Activated naive CD4-positive, alpha-beta T cell treated with anti-CD3 and anti-CD28 coated beads, Interleukin-2, amount 10 ng/mL, durations not matched to agents 7 days and 5 days (primary cell): ENCODE results near the gene CSHL1.
"Not testable (repeated sequence)": the region's sequence is repeated elsewhere in the genome, so short reads cannot be mapped to it uniquely, and the experiment has no call there.

Experiments used
- CTCF ChIA-PET: fragments of 350-600 bp; sonication (Branson Sonifier 250); formaldehyde crosslinking; loops from one replicate; lab custom pipeline; 2021; ENCODE audit warnings: antibody characterized with exemption; lab: Charles Lee
- DNase-seq: peaks from one replicate; pipeline ENCODE4 v3.0.0-alpha.2; 2020
- H3K27ac Mint-ChIP-seq: one replicate; pipeline ENCODE4 v1.8.0; 2021; ENCODE audit warnings: mild to moderate bottlenecking, moderate library complexity, mixed read lengths
- H3K27me3 Mint-ChIP-seq: one replicate; pipeline ENCODE4 v1.8.0; 2021; ENCODE audit warnings: mild to moderate bottlenecking, mixed read lengths
- H3K36me3 Mint-ChIP-seq: one replicate; pipeline ENCODE4 v1.8.0; 2021; ENCODE audit warnings: mixed read lengths
- H3K4me1 Mint-ChIP-seq: one replicate; pipeline ENCODE4 v1.8.0; 2021; ENCODE audit warnings: mixed read lengths
- H3K4me3 Mint-ChIP-seq: one replicate; pipeline ENCODE4 v1.8.0; 2021; ENCODE audit warnings: mild to moderate bottlenecking, moderate library complexity, mixed read lengths
- H3K9me3 Mint-ChIP-seq: one replicate; pipeline ENCODE4 v1.8.0; 2021; ENCODE audit warnings: mixed read lengths

The CSHL1 gene

GRCh38 chr17:63881935-63882601, 29.0 kb downstream of the CSHL1 start, which contains the start of gene GH2:
TSS of gene GH2 (minus strand) at chr17:63881944. CDS start at chr17:63881801, 143 bp downstream.
- H3K9me3 Mint-ChIP-seq = no peaks in the 10 kb centered on the region
- no peak within 1 kb of the TSS for H3K4me3 Mint-ChIP-seq
- CTCF ChIA-PET = interaction anchor here (0.8 to 2.4 kb wide), 4 partner anchors 17 to 33 kb away, joined by 3 to 8 read pairs (median 4); no protein-coding TSS in a partner anchor

GRCh38 chr17:63881337-63881736, 29.7 kb downstream of the CSHL1 start:
- H3K27ac Mint-ChIP-seq, H3K4me3 Mint-ChIP-seq, H3K4me1 Mint-ChIP-seq, H3K9me3 Mint-ChIP-seq, H3K36me3 Mint-ChIP-seq, DNase-seq: not testable (repeated sequence)
- H3K27me3 Mint-ChIP-seq = peaks cover 57% of the 10 kb centered on the region
- CTCF ChIA-PET = interaction anchor here (0.5 to 2.4 kb wide), 5 partner anchors 15 to 547 kb away, joined by 3 to 8 read pairs (median 3); no protein-coding TSS in a partner anchor

More at GRCh38 chr17:63881935-63882601, 29.0 kb downstream of the CSHL1 start, which contains the start of gene GH2:
- peak; percentile 77 for DNase-seq
- H3K27me3 Mint-ChIP-seq = peaks cover 54% of the 10 kb centered on the region
- H3K36me3 Mint-ChIP-seq = no peaks in the 10 kb centered on the region
- no peaks in the 10 kb centered on the region for H3K4me1 Mint-ChIP-seq
- no peak within 1 kb of the TSS for H3K27ac Mint-ChIP-seq

GRCh38 chr17:63880706-63881105, 30.4 kb downstream of the CSHL1 start:
- no peak overlapping the region for H3K27ac Mint-ChIP-seq
- no peaks in the 10 kb centered on the region for H3K9me3 Mint-ChIP-seq
- CTCF ChIA-PET = interaction anchor here (1.2 to 1.3 kb wide), 2 partner anchors 15 to 19 kb away, joined by 3 read pairs; no protein-coding TSS in a partner anchor
- no peaks in the 10 kb centered on the region for H3K4me1 Mint-ChIP-seq
- H3K36me3 Mint-ChIP-seq = no peaks in the 10 kb centered on the region
- H3K27me3 Mint-ChIP-seq = peaks cover 62% of the 10 kb centered on the region
- no peak overlapping the region for H3K4me3 Mint-ChIP-seq
- DNase-seq = no peak

GRCh38 chr17:63878413-63878812, 32.6 kb downstream of the CSHL1 start:
- H3K27ac Mint-ChIP-seq, DNase-seq, H3K9me3 Mint-ChIP-seq, H3K4me1 Mint-ChIP-seq, H3K36me3 Mint-ChIP-seq, H3K4me3 Mint-ChIP-seq: not testable (repeated sequence)
- H3K27me3 Mint-ChIP-seq = peaks cover 54% of the 10 kb centered on the region
- CTCF ChIA-PET = interaction anchor here (1.1 to 2.7 kb wide), 5 partner anchors 9 to 451 kb away, joined by 4 to 10 read pairs (median 4); no protein-coding TSS in a partner anchor

GRCh38 chr17:63874693-63875092, 36.4 kb downstream of the CSHL1 start:
- not testable (repeated sequence) for H3K4me3 Mint-ChIP-seq

GRCh38 chr17:63874061-63874626, 36.9 kb downstream of the CSHL1 start:
- H3K27me3 Mint-ChIP-seq = peaks cover 53% of the 10 kb centered on the region
- not testable (repeated sequence) for H3K27ac Mint-ChIP-seq, H3K4me1 Mint-ChIP-seq, DNase-seq, H3K36me3 Mint-ChIP-seq, H3K4me3 Mint-ChIP-seq, H3K9me3 Mint-ChIP-seq
- CTCF ChIA-PET = interaction anchor here (0.6 to 2.3 kb wide), 3 partner anchors 9 to 23 kb away, joined by 3 to 7 read pairs (median 3); no protein-coding TSS in a partner anchor

More at GRCh38 chr17:63874693-63875092, 36.4 kb downstream of the CSHL1 start:
- not testable (repeated sequence) for H3K4me1 Mint-ChIP-seq, DNase-seq, H3K36me3 Mint-ChIP-seq, H3K9me3 Mint-ChIP-seq, H3K27ac Mint-ChIP-seq
- H3K27me3 Mint-ChIP-seq = peaks cover 47% of the 10 kb centered on the region
- CTCF ChIA-PET = interaction anchor here (0.6 to 2.3 kb wide), 3 partner anchors 9 to 23 kb away, joined by 3 to 7 read pairs (median 3); no protein-coding TSS in a partner anchor

GRCh38 chr17:63873577-63873976, 37.5 kb downstream of the CSHL1 start, which contains the start of gene CSH2:
TSS of gene CSH2 (minus strand) at chr17:63873677. CDS start at chr17:63873614, 63 bp downstream.
- not testable (repeated sequence) for H3K9me3 Mint-ChIP-seq, H3K4me1 Mint-ChIP-seq, DNase-seq, H3K27ac Mint-ChIP-seq, H3K4me3 Mint-ChIP-seq, H3K36me3 Mint-ChIP-seq
- CTCF ChIA-PET = interaction anchor here (2.3 kb wide), 1 partner anchor 15 kb away, joined by 7 read pairs; no protein-coding TSS in a partner anchor
- H3K27me3 Mint-ChIP-seq = peaks cover 53% of the 10 kb centered on the region

GRCh38 chr17:63871646-63872365, 39.3 kb downstream of the CSHL1 start:
- H3K4me3 Mint-ChIP-seq, CTCF ChIA-PET, H3K27ac Mint-ChIP-seq, H3K9me3 Mint-ChIP-seq, DNase-seq, H3K36me3 Mint-ChIP-seq, H3K4me1 Mint-ChIP-seq: not testable (repeated sequence)
- H3K27me3 Mint-ChIP-seq = peaks cover 48% of the 10 kb centered on the region

- DNase-seq = not testable (repeated sequence)
Measured at GRCh38 chr17:63870292-63870665, 40.8 kb downstream of the CSHL1 start.

GRCh38 chr17:63869491-63870291, 41.4 kb downstream of the CSHL1 start:
- H3K27ac Mint-ChIP-seq, H3K4me1 Mint-ChIP-seq, DNase-seq, H3K36me3 Mint-ChIP-seq, H3K4me3 Mint-ChIP-seq, H3K9me3 Mint-ChIP-seq: not testable (repeated sequence)
- H3K27me3 Mint-ChIP-seq = peaks cover 34% of the 10 kb centered on the region
- CTCF ChIA-PET = interaction anchor here (1.3 kb wide), 1 partner anchor 13 kb away, joined by 4 read pairs; no protein-coding TSS in a partner anchor

More at GRCh38 chr17:63870292-63870665, 40.8 kb downstream of the CSHL1 start:
- H3K36me3 Mint-ChIP-seq, H3K4me1 Mint-ChIP-seq, H3K4me3 Mint-ChIP-seq, H3K9me3 Mint-ChIP-seq, H3K27ac Mint-ChIP-seq: not testable (repeated sequence)
- CTCF ChIA-PET = interaction anchor here (1.3 kb wide), 1 partner anchor 13 kb away, joined by 4 read pairs; no protein-coding TSS in a partner anchor
- peaks cover 40% of the 10 kb centered on the region for H3K27me3 Mint-ChIP-seq

GRCh38 chr17:63866625-63867024, 44.4 kb downstream of the CSHL1 start:
- CTCF ChIA-PET = interaction anchor here (0.7 to 2.9 kb wide), 13 partner anchors 10 to 441 kb away, joined by 3 to 18 read pairs (median 4); no protein-coding TSS in a partner anchor
- not testable (repeated sequence) for H3K27ac Mint-ChIP-seq, H3K9me3 Mint-ChIP-seq, H3K4me1 Mint-ChIP-seq, H3K36me3 Mint-ChIP-seq, DNase-seq, H3K4me3 Mint-ChIP-seq
- peaks cover 41% of the 10 kb centered on the region for H3K27me3 Mint-ChIP-seq
